GM12872 (cell line): Measurements from ENCODE around the gene MAP3K21.

Experiments
- TF ChIP-seq, protein P1 (sequence below): IDR thresholded peaks from 3 replicates; pipeline ENCODE4 v1.5.1; 2011; ENCODE audit warnings: low read depth, mild to moderate bottlenecking, low read length, moderate library complexity; ENCODE audit not compliant: insufficient read depth

MAP3K21 gene

DNA sequence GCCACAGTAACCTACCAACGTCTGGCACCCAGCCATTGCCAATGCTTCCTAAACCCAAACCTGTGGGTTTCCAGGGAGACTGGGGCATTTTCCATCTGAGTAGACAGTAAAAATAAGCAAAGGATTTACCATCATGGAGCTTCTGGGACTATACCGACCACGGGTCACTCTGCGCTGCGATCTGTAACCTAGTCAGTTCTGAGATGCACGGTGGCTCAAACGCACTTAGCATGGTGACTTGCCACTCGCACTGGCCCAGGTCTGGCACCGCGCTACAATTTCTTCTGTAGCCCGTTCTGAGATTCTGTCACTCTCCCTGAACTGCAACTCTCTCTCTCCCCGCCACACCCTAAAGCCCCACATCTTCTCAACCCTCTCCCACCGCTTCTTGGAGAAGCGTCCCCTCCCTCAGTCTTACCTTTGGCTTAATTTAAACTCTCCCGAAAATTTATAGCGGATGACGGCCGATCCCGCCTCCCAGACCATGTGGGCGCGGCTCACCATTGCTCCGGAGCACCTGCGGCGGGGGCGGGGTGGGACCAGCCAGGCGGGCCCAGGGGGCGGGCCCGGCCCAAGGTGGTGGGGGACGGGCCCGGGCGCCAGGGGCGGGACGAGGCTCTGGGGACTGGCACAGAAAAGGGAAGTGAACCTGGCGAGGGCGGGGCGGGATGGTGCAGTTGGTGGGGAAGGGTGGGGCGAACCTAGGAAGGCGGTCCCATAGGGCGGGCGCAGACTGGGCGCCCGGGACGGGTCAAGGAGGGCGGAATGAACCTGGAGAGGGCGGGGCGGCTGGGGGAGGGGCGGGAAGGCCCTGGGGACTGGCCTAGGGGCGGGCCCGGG, 493 bp upstream of the MAP3K21 start:
- TF ChIP-seq, protein P1, sequence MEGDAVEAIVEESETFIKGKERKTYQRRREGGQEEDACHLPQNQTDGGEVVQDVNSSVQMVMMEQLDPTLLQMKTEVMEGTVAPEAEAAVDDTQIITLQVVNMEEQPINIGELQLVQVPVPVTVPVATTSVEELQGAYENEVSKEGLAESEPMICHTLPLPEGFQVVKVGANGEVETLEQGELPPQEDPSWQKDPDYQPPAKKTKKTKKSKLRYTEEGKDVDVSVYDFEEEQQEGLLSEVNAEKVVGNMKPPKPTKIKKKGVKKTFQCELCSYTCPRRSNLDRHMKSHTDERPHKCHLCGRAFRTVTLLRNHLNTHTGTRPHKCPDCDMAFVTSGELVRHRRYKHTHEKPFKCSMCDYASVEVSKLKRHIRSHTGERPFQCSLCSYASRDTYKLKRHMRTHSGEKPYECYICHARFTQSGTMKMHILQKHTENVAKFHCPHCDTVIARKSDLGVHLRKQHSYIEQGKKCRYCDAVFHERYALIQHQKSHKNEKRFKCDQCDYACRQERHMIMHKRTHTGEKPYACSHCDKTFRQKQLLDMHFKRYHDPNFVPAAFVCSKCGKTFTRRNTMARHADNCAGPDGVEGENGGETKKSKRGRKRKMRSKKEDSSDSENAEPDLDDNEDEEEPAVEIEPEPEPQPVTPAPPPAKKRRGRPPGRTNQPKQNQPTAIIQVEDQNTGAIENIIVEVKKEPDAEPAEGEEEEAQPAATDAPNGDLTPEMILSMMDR: no peak

DNA sequence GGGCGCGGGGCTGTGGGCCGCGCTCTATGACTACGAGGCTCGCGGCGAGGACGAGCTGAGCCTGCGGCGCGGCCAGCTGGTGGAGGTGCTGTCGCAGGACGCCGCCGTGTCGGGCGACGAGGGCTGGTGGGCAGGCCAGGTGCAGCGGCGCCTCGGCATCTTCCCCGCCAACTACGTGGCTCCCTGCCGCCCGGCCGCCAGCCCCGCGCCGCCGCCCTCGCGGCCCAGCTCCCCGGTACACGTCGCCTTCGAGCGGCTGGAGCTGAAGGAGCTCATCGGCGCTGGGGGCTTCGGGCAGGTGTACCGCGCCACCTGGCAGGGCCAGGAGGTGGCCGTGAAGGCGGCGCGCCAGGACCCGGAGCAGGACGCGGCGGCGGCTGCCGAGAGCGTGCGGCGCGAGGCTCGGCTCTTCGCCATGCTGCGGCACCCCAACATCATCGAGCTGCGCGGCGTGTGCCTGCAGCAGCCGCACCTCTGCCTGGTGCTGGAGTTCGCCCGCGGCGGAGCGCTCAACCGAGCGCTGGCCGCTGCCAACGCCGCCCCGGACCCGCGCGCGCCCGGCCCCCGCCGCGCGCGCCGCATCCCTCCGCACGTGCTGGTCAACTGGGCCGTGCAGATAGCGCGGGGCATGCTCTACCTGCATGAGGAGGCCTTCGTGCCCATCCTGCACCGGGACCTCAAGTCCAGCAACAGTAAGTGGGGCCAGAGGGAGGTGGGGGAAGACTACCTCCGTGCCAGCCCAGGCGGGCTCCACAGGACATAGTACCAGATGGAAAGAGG, 808 bp downstream of the MAP3K21 start:
- TF ChIP-seq, protein P1: no peak

DNA sequence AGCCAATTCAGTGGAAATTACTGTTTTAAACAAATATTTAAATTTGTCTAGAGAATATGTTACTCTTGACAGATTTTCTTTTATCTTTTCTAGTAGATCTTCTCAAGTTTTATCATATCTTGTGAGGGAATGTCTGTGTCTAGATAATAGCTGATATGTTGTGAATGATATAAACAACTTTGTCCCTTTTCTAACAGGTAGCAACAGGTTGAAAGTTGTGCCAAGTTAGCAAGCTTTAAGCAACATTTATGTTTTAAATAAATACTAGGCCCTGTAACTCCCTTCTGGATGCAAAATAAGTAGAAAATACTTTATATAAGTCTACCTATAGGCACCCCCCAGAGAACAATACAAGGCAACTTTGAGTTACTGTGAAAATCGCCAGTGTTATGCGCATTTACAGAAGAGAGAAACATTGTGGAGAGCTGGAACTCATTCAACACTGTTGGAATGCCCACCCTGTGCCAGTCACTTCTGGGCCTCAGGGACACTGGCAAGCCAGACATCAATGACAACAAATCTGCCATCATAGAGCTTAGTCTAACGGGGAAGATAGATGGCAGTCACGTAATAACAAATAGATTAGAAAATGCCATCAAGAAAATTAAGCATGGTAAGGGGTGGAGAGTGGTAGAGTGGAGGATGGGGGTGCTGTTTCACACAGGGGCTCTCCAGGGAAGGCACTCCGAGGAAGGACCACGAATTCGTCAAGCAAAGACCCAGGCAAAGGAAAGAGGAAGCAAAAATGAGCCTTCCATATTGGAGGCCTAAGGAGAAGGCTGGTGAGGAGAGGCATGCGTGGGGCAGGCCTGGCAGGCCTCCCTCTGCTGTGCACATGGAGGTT, 4.4 kb downstream of the MAP3K21 start:
- TF ChIP-seq, protein P1: no peak

DNA sequence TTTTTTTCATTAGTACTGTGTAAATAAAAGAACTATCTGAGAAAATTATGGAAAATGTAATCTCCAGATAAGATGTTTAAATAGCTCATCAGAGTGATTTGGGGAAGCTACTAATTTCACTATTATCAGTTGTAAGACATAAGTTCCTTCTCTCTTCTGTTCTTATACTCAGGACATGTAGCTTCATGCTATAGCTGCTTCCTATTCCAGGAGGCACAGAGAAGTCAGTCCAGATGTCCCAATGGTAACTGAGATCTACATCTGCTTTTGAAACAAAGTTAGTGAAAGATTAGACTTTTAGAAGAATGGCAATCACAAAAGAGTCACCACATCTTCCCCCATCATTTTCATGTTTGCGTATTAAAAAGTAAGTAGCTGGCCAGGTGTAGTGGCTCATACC, 5.6 kb downstream of the MAP3K21 start:
- TF ChIP-seq, protein P1: no peak

DNA sequence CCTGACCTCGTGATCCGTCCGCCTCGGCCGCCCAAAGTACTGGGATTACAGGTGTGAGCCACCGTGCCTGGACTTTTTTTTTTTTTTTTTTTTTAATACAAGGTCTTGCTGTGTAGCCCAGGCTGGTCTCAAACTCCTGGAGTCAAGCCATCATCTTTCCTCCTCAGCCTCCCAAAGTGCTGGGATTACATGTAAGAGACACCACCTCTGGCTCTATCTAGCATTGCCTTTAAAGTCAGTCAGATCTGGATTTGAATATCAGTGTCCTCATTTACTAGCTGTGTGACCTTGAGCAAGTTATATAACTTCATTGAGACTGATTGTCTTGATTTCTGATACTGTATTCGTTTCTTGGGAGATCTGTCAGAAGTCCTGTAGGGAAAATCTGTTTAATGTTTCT, 6.6 kb downstream of the MAP3K21 start:
- TF ChIP-seq, protein P1: no peak

DNA sequence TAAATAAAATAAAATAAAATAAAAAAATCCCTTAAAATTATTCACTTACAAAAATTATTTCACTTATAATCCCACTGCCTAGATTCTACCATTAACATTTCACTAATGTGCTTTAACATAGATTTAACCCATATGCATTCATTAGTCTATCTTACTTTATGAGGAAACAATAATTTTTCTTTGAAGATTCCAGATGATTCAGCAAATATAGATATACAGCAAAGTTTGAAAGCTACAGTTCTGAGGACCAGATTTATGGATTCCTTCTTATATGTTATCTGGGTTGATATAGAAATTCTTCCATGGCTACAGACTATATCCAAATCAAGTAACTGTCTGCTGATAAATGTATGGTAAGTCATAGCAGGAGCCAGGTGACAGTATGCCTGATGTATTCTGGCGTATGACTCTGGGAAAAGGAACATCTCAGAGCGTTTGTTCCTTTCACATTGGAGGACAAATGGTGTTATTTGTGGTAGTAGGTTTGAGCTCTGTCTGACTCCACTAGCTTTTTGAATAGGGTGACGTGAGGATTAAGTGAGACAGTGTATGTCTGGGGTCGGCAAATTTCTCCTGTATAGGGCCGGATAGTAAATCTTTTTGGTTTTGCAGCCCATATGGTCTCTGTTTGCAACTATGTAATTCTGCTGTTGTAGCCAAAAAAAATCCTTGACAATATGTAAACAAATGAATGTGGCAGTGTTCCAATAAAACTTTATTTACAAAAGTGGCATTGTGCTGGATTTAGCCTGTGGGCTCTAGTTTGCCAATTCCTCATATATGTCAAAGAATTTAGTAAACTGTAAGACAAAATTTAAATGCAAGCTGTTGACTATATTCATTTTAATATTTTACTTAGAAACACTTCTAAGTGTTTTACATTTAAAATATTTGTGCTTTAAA, 9.3 kb downstream of the MAP3K21 start:
- TF ChIP-seq, protein P1: no peak
